Endothelial cell (in vitro differentiated cells): Measurements from ENCODE around the gene S100A1. TPM values are rescaled to one million over a fixed set of nuclear protein-coding genes. Genes with fewer than 3 reads are reported as not detected.
A peak's percentile ranks its signal among the peaks of the same experiment; 100 is the strongest.

Source experiments
- DNase-seq: peaks from one replicate; pipeline ENCODE4 v3.0.0; 2021; ENCODE audit warnings: low spot score
- H3K27ac Mint-ChIP-seq: one replicate; pipeline ENCODE4 v1.8.0; 2021; ENCODE audit warnings: mixed read lengths, inconsistent platforms; ENCODE audit not compliant: unreplicated experiment
- H3K27me3 Mint-ChIP-seq: one replicate; pipeline ENCODE4 v1.8.0; 2021; ENCODE audit warnings: mild to moderate bottlenecking, moderate library complexity, mixed read lengths, inconsistent platforms; ENCODE audit not compliant: unreplicated experiment
- H3K36me3 Mint-ChIP-seq: one replicate; pipeline ENCODE4 v1.8.0; 2021; ENCODE audit warnings: mild to moderate bottlenecking, low read depth, mixed read lengths, inconsistent platforms; ENCODE audit not compliant: unreplicated experiment
- H3K4me1 Mint-ChIP-seq: one replicate; pipeline ENCODE4 v1.8.0; 2021; ENCODE audit warnings: mild to moderate bottlenecking, mixed read lengths, inconsistent platforms; ENCODE audit not compliant: unreplicated experiment
- H3K4me3 Mint-ChIP-seq: one replicate; pipeline ENCODE4 v1.8.0; 2021; ENCODE audit warnings: mild to moderate bottlenecking, mixed read lengths, inconsistent platforms; ENCODE audit not compliant: unreplicated experiment
- H3K9me3 Mint-ChIP-seq: one replicate; pipeline ENCODE4 v1.8.0; 2021; ENCODE audit warnings: mixed read lengths, inconsistent platforms; ENCODE audit not compliant: unreplicated experiment
- CTCF ChIP-seq: fragments of 200-600 bp; sonication (generic); IDR thresholded peaks from one replicate; pipeline ENCODE4 v1.5.0; 2021; ENCODE audit warnings: antibody characterized with exemption; ENCODE audit not compliant: unreplicated experiment
- total RNA-seq: library from RNA; stranded (reverse); fragmentation: NEBNext Ultra II Directional; extraction: Animal tissue kit (Norgen Biotek cat#: 25700); gene quantifications from one replicate; pipeline ENCODE4 v1.2.1, GENCODE V29; 2021; ENCODE audit not compliant: unreplicated experiment

The S100A1 gene
- total RNA-seq, 1 donor from 2014 or later = not detected

GRCh38 chr1:153678519-153679336 lies 50.5 kb downstream of the S100A1 start, which contains the start of gene NPR1:
TSS of gene NPR1 (plus strand) at chr1:153678688. CDS start at chr1:153679109, 421 bp downstream.
- Mint-ChIP-seq H3K4me1 (peaks cover 32% of the 10 kb centered on the region), H3K4me3 (peak within 1 kb of the TSS; percentile 96), H3K27me3 (peaks cover 6% of the 10 kb centered on the region), H3K36me3 (peaks cover 25% of the 10 kb centered on the region), H3K9me3 (no peaks in the 10 kb centered on the region), H3K27ac (peak within 1 kb of the TSS; percentile 16)
- peak; percentile 49 for DNase-seq
- TF ChIP-seq CTCF = no peak

GRCh38 chr1:153679337-153680119 lies 51.3 kb downstream of the S100A1 start:
- Mint-ChIP-seq H3K27ac (no peak overlapping the region), H3K4me3 (peak overlapping the region; percentile 96), H3K9me3 (no peaks in the 10 kb centered on the region), H3K36me3 (peaks cover 30% of the 10 kb centered on the region), H3K27me3 (peaks cover 4% of the 10 kb centered on the region), H3K4me1 (peaks cover 32% of the 10 kb centered on the region)
- peak; percentile 19 for TF ChIP-seq CTCF
- DNase-seq = peak; percentile 43

- no peaks in the 10 kb centered on the region for H3K9me3 Mint-ChIP-seq
- no peak for DNase-seq
- peaks cover 4% of the 10 kb centered on the region for H3K27me3 Mint-ChIP-seq
- H3K4me3 Mint-ChIP-seq = peak overlapping the region; percentile 96
- H3K27ac Mint-ChIP-seq = peak overlapping the region; percentile 66
- no peak for TF ChIP-seq CTCF
- H3K36me3 Mint-ChIP-seq = peaks cover 30% of the 10 kb centered on the region
- peaks cover 34% of the 10 kb centered on the region for H3K4me1 Mint-ChIP-seq
Measured at GRCh38 chr1:153680120-153680403, 51.8 kb downstream of the S100A1 start.

Other genes starting within 250 kb of the S100A1 start
- gene S100A8, start 237.4 kb upstream of the S100A1 start, total RNA-seq = not detected
- gene S100A7A, start 211.9 kb upstream of the S100A1 start, total RNA-seq = not detected
- not detected for gene S100A7, start 167.8 kb upstream of the S100A1 start, total RNA-seq
- 11.9 TPM for gene S100A6, start 92.4 kb upstream of the S100A1 start, total RNA-seq
- gene S100A5, start 87.5 kb upstream of the S100A1 start, total RNA-seq = not detected
- gene S100A4, start 82.6 kb upstream of the S100A1 start, total RNA-seq = 2.8 TPM
- not detected for gene S100A3, start 79.2 kb upstream of the S100A1 start, total RNA-seq
- gene S100A2, start 62.6 kb upstream of the S100A1 start, total RNA-seq = not detected
- 363 TPM for gene S100A16, start 15.3 kb upstream of the S100A1 start, total RNA-seq
- gene S100A14, start 12.1 kb upstream of the S100A1 start, total RNA-seq = not detected
- 152 TPM for gene S100A13, start 929 bp upstream of the S100A1 start, total RNA-seq
- 59.3 TPM for gene CHTOP, start 5.6 kb downstream of the S100A1 start, total RNA-seq
- gene SNAPIN, start 30.3 kb downstream of the S100A1 start, total RNA-seq = 23.6 TPM
- gene ILF2, start 42.6 kb downstream of the S100A1 start, total RNA-seq = 216 TPM
- gene NPR1, start 50.3 kb downstream of the S100A1 start, total RNA-seq = 57.1 TPM
- gene INTS3, start 99.6 kb downstream of the S100A1 start, total RNA-seq = 69.4 TPM
- gene SLC27A3, start 147.0 kb downstream of the S100A1 start, total RNA-seq = 72.7 TPM